GM18951 (cell line): ENCODE data around the gene OR8G1.
"Not testable (repeated sequence)": the region's sequence is repeated elsewhere in the genome, so short reads cannot be mapped to it uniquely, and the experiment has no call there.

ENCODE experiments used
- POLR2A ChIP-seq: IDR thresholded peaks from 4 replicates; pipeline ENCODE4 v1.6.1; 2011; ENCODE audit warnings: mild to moderate bottlenecking; ENCODE audit not compliant: insufficient read length, insufficient read depth; ENCODE audit errors: extremely low read depth
- in situ Hi-C: fragments of 300-500 bp; cut with MboI; formaldehyde crosslinking; loops from one replicate; pipeline ENCODE4 v1.12.0; 2022; ENCODE audit warnings: low sequenced_read_pairs, mixed read lengths, inconsistent platforms; ENCODE audit not compliant: unreplicated experiment

The OR8G1 gene

DNA sequence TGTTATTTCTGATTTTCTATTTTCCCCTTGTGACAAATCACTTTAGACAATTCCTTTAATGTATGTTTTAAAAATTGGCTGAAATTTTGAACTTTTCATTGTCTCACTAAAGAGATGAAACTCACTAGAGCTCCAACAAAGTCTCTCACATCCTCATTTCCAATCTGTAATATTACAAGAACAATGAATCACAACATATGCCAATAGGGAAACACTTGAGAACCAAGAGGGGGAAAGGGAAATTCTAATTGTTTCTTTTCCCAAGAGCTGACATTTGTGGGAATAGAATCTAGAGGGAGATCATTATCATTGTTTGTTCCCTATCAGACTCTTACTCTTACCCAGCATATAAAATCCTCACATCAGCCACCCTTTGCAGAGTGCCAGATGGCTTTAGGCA is 29.6 kb upstream of the OR8G1 start:
- no peak for TF ChIP-seq POLR2A
- in situ Hi-C loops, result no loop called here

DNA sequence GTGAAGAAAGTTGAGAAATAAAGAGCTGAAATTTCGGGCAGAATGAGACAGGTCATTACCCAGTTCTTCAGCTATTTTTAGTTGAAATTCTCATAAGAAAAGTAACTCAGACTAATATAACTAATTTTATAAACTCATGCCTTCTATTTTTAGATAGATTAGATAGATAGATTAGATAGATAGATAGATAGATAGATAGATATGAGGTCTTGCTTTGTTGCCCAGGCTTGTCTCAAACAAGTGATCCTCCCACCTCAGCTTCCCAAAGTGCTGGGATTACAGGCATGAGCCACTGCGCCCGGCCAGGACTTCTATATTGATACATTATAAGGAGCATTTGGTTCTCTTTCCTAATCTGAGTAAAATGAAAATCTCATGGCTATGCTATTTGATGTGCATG is 26.9 kb upstream of the OR8G1 start:
- in situ Hi-C loops, result no loop called here
- no peak for TF ChIP-seq POLR2A

DNA sequence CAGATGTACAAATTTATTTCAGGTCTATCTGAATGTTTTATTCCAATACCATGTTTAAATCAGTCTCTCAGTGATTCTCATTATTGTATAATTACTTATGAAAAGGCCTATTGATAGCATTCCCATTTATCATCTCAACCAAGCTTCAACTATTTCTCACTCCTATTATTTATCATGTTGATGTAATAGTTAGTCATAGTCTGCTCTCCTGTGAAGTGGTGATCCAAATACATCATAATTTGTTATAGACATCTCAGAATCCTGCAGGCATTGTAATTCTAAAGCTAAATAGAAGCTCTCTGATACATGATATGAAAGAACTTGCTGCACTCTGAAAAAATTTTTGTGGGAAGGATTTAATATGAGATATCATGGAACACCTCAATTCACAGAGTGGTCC is 21.8 kb upstream of the OR8G1 start:
- TF ChIP-seq POLR2A, result no peak
- in situ Hi-C loops, result no loop called here

DNA sequence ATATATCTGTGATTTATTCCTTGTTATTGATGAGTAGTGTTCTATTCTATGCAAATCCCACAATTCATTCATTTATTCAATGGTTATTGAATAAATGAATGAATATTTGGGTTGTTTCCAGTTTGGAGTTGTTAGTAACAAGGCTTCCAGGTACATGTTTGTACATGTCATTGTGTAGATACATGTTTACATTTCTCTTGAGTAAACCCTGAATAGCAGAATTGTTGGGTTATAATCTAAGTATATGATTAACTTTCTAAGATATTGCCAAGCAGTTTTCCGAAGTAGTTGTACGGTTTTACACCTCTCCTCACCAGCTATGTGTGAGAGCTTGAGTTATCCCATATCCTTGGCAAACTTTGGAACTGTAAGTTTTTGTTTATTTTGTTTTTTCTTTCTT is 18.5 kb upstream of the OR8G1 start:
- in situ Hi-C loops, result no loop called here
- no peak for TF ChIP-seq POLR2A

DNA sequence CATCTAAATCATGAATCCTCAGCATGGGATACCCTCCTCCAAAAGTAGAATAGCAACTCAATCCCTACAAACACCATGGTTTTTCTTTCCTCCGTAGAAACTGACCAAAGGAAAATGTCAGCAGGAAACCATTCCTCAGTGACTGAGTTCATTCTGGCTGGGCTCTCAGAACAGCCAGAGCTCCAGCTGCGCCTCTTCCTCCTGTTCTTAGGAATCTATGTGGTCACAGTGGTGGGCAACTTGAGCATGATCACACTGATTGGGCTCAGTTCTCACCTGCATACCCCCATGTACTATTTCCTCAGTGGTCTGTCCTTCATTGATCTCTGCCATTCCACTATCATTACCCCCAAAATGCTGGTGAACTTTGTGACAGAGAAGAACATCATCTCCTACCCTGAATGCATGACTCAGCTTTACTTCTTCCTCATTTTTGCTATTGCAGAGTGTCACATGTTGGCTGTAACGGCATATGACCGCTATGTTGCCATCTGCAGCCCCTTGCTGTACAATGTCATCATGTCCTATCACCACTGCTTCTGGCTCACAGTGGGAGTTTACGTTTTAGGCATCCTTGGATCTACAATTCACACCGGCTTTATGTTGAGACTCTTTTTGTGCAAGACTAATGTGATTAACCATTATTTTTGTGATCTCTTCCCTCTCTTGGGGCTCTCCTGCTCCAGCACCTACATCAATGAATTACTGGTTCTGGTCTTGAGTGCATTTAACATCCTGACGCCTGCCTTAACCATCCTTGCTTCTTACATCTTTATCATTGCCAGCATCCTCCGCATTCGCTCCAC is 16.1 kb upstream of the OR8G1 start:
- in situ Hi-C loops, result not testable (repeated sequence)

DNA sequence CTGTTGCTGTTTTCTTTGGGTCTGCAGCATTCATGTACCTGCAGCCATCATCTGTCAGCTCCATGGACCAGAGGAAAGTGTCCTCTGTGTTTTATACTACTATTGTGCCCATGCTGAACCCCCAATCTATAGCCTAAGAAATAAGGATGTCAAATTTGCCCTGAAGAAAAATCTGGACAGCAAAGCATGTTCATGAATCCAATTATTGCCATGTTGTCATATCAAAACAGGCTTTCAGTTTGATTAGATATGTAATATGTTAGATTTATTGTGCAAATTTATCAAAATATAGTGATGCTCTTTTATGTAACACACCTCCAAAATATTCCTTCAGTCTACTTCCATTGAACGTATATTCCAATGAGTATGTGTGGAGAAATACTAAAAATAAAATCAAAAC is 15.4 kb upstream of the OR8G1 start:
- in situ Hi-C loops, result no loop called here
- no peak for TF ChIP-seq POLR2A

DNA sequence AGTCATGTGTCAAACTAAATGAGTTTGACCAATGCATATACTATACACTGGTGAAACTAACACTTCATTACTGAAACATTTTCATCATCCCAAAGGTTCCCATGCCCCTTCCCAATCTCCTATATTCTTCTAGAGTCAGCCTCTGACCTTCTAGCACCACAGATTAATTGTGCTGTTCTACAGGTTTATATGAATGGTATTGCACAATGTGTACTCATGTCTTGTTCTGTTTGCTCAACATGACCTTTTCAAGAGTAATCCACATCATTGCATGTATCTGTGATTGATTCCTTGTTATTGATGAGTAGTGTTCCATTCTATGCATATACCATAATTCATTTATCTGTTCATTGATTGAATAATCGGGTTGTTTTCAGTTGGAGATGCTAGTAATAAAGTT is 7.5 kb upstream of the OR8G1 start:
- in situ Hi-C loops, result no loop called here
- no peak for TF ChIP-seq POLR2A

DNA sequence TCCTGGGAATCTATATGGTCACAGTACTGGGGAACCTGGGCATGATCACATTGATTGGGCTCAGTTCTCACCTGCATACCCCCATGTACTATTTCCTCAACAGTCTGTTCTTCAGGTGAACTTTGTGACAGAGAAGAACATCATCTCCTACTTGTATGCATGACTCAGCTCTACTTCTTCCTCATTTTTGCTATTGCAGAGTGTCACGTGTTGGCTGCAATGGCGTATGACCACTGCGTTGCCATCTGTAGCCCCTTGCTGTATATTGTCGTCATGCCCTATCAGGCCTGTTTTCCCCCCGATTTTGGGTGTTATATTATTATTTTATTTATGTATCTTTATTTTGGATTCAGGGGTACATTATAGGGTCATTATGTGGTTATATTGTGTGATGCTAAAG is 2.4 kb upstream of the OR8G1 start:
- no peak for TF ChIP-seq POLR2A
- in situ Hi-C loops, result no loop called here

DNA sequence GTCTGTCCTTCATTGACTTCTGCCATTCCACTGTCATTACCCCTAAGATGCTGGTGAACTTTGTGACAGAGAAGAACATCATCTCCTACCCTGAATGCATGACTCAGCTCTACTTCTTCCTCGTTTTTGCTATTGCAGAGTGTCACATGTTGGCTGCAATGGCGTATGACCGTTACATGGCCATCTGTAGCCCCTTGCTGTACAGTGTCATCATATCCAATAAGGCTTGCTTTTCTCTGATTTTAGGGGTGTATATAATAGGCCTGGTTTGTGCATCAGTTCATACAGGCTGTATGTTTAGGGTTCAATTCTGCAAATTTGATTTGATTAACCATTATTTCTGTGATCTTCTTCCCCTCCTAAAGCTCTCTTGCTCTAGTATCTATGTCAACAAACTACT is 9.0 kb downstream of the OR8G1 start:
- in situ Hi-C loops, result not testable (repeated sequence)

DNA sequence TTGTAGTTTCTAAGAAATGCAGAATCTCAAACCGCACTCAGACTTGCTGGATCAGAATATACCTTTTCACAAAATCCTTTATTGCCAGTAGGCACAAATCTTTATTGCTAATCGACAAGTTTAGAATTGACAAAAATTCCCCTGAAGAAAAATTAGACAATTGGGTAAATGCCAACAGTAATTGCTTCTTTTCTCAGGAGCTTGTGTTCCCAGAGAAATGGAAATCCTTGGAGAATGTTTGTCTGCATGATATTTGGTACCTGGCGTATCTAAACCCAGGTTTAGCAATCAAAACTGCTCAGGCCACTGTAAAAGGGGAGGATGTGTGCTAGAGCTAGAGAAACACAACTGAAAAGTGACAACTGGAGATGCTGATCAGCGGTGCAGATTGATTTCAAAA is 15.2 kb downstream of the OR8G1 start, which contains the start of gene OR8G5:
TSS of gene OR8G5 (plus strand) at position 301 of the 400 bp plus-strand sequence. CDS start 8,556 bp downstream, outside the sequence.
- in situ Hi-C loops, result no loop called here
- no peak for TF ChIP-seq POLR2A

DNA sequence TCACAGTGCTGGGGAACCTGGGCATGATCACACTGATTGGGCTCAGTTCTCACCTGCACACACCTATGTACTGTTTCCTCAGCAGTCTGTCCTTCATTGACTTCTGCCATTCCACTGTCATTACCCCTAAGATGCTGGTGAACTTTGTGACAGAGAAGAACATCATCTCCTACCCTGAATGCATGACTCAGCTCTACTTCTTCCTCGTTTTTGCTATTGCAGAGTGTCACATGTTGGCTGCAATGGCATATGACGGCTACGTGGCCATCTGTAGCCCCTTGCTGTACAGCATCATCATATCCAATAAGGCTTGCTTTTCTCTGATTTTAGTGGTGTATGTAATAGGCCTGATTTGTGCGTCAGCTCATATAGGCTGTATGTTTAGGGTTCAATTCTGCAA is 24.1 kb downstream of the OR8G1 start:
- in situ Hi-C loops, result not testable (repeated sequence)

DNA sequence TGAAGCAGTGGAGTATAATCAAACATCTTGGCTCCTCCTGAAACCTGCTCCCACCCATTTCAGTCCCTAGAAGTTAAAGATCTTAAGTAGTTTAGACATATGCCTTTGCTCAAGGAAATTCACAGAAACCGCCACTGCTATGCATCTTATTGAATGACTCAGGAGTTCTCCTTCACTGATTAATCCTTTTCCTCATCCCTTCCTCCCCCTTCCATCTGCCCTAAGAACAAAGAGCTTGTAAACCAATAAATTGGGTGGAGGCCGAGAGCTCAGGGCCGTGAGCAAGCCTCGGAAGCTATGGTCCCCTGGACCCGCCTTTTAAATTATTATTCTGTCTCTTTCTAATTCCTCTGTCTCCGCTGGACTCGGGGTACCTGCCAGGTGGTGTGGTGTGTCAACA is 30.0 kb downstream of the OR8G1 start:
- in situ Hi-C loops, result not testable (repeated sequence)

DNA sequence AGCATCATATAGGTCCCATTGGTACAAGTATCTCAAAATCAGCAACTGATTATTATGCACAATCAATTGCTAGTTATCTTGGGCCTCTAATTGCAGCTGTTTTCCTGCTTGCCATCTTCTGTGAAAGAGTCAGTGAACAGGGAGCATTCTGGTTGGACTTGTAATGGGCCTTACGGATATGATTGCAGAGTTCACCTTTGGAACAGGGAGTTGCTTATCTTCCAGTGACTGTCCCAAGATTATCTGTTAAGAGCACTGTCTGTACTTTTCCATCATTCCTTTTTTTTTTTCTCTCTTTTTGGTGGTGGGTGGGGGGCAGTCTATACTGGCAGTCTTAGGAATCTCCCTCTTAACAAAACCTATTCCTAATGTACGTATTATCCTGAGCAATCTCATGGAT is 33.1 kb downstream of the OR8G1 start:
- in situ Hi-C loops, result no loop called here

DNA sequence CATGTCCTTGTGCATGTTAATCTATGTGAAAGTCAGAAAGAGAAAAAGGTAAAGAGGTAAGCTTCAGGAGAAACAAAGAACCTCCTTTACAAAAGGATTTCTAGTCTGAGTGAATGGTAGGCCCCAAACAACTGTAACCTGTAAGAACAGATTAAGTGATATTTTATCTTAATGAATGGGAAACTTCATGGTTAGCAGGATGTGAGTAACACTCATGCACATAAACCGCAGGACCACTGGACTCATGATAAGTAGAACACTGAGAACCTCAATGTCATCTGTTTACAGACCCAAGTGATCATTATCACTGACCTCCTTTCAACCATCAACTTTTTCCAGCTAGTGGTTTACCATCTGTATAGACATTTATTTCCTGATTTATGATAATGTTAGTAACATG is 35.2 kb downstream of the OR8G1 start:
- no peak for TF ChIP-seq POLR2A

More for the DNA sequence above, 33.1 kb downstream of the OR8G1 start:
- TF ChIP-seq POLR2A, result no peak

DNA sequence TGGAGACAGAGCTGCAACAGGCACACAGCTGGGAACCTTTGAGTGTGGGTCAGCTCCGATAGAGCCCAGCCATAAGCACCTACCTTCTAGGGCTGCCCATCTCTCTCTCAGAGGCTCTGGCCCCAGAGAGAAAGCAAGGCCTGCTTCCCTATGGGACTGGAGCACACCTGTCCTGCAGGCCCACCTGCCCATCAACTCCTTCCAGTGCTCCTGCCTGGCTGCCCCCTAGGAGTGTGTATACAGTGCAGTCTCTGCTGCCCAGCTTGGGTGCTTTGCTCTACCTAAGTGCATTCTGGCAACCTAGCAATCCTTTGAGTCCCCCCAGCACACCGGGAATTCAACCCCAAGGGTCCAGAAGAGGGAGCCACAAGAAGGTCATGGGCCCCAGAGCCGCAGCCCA is 36.3 kb downstream of the OR8G1 start:
- no peak for TF ChIP-seq POLR2A
- in situ Hi-C loops, result no loop called here

More for the DNA sequence above, 35.2 kb downstream of the OR8G1 start:
- in situ Hi-C loops, result no loop called here
